ENCODE data around the gene THAP9.
"Not testable (repeated sequence)": the region's sequence is repeated elsewhere in the genome, so short reads cannot be mapped to it uniquely, and the experiment has no call there.

Gene THAP9

DNA sequence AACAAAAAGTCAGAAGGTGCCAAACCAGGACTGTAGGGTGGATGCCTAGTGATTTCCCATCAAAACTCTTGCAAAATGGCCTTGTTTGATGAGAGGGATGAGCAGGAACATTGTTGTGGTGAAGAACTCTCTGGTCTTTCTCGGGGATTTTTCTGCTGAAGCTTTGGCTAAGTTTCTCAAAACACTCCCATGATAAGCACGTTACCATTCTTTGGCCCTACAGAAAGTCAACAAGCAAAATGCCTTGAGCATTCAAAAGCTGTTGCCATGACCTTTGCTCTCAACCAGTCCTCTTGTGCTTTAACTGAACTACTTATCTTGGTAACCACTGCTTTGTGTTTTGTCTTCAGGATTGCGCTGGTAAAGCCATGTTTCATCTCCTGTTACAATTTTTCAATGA is 6.6 kb upstream of the THAP9 start:
- no peak for DNase-seq

DNA sequence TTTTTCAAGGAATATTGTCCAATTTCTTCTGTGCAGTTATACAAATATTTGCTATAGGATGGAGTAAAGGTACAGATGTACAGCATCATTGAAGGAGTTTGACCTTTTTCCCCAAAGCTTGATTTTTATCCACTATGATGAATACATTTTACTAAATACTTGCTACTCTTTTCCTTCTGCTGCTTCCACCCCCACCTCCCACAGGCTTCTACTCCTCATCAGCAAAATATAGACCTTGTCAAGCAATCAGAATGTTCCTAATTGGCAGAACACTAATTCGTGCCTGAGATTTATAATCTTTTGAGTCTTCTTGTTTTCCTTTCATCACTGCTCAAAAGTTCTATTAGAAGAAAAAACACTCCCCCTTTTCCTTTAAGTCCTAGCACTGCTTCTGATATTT is 3.8 kb upstream of the THAP9 start:
- DNase-seq, result no peak

DNA sequence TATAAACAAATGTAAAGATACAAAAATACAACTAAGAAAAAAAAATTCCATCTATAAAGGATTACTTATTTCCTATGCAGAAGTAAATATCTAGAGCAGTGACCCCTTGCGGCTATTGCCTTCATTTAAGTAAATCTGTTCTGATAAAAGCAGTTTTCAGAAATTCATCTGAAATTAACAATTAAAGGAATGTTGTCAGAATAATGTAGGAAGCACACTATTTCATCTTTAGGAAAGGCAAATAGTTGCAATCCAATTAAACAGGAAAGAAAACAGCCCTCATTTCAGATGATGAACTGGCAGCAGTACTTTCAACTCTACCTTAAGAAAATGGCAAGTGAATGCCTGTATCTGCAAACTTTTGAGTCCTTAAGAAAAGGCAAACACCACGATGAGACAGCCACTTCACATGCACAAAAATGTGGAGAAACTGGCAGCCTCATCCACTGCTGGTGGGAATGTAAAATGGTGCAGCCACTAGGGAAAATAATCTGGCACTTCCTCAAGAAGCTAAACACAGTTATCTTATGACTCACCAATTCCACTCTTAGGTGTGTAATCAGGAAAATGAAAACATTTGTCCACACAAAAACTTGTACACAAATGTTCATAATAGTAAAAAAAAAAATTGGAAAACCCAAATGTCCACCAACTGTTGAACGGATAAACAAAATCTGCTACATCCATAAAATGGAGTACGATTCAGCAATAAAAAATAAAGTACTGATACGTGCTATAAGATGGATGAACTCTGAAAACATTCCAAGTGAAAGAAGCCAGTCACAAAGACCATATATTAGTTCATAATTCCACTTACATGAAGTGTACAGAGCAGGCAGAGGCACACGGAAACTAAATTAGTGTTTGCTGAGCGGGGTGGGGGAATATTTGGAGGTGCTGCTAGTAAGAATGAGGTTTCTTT is 2.0 kb upstream of the THAP9 start:
- no peak for DNase-seq

DNA sequence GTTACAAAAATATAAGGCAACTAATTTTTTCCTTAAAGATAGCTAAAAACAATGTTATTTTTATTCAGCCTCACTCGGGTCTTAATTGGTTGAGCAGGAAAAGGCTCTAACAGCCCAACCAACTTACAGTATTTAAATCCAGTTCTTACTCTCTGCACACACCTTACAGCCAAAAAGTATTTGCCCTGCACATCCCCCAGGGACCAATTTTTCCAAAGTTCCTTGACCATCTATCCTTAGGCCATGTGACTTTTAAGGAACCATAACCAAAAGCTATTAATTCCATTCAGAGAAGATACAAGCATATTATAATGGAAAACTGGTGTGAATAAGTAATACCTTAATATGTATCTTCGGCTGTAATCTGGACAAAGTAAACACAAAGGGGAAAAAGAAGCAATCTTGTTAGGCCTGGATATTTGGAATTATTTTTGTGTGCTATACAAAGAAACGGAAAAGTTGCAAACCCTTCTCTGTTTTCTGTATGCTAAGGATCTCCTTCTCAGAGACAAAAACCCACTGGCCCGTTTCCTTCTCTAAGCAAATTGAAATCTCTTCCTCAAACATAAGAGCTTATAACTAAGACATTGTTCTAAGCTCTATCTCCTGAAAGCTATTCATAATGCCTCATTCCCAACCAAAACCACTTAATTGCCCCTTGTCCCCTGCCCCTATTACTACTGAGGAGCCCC is 1.0 kb upstream of the THAP9 start:
- no peak for DNase-seq

DNA sequence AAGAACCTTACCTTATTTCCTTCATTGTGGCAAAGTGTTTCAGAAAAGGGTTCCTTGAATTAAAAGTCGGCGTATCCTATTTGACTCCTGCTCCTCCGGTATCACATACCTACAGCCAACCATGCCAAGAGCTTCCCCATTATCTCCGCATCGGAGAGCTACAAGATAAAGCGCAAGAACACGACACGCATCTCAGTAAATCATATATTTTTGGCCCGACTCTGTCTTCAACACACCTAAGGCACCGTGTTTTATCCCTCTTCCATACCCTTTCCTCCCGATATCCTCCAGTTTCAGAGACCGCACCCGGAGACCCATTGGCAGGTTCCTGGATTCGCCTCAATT is 497 bp upstream of the THAP9 start:
- peak; percentile 41 for DNase-seq

DNA sequence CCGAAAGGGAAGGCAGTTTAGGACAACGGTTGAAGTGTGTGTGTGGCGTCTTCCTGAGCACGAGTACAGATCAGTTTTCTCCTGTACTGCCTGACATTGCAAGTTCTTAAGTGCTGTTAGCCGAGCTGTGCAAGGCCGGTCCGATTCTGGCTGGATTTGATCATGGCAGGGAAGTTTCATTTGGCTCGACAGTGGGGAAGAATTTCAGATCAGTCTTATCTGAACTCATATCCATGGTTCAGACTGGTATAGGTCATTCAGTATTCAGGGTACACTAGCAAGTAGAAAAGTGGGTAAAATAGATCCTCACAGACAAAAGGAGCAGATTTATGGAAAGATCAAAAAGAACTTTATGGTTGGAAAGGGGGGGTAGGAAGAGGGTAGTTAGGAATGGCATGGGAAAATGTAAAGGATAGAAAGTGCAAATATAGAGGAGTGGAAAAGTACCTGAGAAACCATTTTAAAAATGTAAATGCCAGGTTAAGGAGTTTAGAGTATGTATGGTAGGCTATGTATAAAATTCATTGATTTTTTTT is 716 bp downstream of the THAP9 start:
- no peak for DNase-seq

DNA sequence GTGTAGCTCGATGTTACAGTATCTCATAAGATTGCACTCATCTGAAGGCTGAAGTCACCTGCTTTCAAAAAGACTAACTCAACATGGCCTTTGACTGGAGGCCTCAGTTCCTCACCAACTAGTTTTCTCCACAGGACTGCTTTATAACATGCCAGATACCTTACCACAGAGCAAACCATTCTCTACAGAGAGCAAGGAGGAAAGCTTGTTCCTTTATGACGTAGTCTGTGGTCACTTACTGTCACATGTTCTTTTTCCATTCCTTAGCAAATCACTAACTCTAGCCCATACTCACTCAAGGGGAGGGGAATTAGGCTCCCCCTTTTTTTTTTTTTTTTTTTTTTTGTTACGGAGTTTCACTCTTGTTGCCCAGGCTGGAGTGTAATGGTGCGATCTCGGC is 3.2 kb downstream of the THAP9 start:
- DNase-seq, result peak; percentile 67

DNA sequence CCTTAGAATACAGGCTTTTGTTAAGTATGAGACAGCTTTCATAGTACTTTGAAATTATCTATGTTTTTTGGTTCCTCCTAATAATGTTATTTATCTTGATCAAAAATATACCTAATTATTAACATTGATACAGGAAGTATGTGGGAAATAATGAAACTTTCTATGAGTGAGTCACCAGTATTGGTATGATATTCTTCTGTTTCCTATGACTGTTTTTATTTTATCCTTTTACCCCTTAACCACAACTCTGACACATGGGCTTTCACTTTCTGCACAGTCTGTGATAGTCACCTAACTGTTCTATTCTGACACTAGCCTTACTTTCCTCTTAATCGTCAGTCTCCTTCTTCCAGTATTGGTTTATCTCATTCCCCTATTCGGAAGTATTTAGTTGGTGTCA is 4.7 kb downstream of the THAP9 start:
- DNase-seq, result peak; percentile 90

DNA sequence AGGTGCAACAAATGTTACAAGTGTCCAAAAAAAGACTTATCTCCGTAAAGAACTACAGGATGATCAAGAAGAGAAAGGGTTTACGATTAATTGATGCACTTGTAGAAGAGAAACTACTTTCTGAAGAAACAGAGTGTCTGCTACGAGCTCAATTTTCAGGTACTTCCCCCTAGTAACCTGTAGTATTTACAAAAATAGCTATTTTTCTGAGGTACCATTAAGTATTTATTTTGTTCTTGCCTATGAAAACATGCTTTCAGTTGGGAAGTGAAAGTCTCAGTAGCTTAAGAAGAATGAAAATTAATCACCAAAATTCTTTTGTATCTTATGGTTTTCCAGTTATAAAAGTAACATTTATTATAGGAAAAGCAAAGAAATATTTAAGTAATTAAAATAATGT is 5.9 kb downstream of the THAP9 start:
- DNase-seq, result no peak

DNA sequence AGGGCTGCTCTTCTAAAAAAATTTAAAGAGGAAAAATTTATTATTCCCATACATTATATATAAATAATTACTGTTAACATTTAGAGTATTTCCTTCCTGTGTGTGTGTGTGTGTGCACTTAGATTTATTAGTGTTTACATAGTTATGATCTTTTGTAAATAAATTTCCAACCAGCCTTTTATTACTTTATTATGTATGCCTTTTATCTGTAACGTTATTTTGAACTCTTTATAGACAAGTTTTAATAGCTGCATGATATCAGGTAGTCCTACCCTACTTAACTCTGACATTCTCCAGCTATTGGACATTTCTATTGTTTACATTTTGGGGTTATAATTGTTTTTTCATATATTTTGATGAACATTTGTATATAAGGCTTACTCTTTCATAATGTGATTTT is 8.8 kb downstream of the THAP9 start:
- DNase-seq, result no peak

DNA sequence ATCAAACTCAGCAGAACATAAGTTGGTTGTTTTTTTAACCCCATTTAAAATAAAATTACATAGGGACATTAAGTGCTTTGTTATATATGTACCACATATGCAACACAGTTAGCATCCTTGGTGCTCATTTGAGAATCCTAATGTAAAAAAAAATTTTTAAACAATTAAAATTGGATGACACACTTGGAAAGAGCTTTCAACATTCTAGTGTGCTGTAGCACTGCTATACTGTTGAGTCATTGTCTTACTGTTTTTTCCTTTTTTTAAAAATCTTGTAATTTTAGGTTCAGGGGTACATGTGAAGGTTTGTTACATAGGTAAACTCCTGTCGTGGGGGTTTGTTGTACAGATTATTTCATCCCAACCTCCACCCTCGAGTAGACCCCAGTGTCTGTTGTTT is 12.8 kb downstream of the THAP9 start:
- DNase-seq, result no peak

DNA sequence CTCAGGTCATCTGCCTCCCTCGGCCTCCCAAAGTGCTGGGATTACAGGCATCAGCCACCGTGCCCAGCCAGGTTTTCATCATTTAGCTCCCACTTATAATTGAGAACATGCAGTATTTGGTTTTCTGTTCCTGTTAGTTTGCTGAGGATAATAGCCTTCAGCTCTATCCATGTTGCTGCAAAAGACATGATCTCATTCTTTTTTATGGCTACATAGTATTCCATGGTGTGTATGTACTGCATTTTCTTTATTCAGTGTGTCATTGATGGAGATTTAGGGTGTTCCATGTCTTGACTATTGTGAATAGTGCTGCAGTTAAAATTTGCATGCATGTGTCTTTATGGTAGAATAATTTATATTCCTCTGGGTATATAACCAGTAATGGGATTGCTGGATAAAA is 13.4 kb downstream of the THAP9 start:
- not testable (repeated sequence) for DNase-seq

DNA sequence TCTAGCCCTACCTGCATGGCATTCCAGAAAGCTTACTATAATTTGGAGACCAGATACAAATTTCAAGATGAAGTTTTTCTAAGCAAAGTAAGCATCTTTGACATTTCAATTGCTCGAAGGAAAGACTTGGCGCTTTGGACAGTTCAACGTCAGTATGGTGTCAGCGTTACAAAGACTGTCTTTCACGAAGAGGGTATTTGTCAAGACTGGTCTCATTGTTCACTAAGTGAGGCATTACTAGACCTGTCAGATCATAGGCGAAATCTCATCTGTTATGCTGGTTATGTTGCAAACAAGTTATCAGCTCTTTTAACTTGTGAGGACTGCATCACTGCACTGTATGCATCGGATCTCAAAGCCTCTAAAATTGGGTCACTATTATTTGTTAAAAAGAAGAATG is 17.6 kb downstream of the THAP9 start:
- DNase-seq, result no peak

DNA sequence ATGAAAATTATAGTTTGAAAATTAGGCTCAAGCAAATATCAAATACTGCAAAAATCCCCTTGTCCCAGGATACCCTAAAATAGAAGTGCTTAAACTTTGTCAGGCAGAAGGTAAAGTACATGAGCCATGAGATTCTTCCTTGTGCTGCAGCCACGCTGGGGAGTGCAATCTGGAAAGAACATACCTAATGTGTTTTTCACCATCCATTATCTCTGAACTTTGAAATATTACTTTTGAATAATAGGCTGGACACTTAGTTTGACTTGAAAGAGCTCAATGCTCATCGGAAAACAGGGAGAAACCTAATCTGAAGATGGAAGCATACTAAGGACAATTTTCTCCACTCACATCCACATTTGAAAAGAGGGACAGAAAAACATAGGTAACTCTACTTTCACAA is 18.9 kb downstream of the THAP9 start:
- no peak for DNase-seq

DNA sequence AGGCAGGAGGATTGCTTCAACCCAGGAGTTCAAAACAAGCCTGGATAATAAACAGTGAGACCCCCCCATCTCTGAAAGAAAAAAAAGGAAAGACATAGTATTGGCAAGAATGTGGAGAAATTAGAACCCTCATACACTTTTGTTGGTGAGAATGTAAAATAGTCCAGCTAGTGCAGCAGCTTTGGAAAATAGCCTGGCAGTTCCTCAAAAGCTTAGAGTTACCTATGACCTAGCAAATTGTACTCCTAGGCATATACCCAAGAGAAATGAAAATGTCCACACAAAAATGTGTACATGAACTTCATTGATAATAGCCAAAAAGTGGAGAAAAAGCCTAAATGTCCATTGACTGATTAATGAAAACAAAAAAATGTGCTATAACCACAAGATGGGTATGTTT is 21.3 kb downstream of the THAP9 start:
- no peak for DNase-seq

DNA sequence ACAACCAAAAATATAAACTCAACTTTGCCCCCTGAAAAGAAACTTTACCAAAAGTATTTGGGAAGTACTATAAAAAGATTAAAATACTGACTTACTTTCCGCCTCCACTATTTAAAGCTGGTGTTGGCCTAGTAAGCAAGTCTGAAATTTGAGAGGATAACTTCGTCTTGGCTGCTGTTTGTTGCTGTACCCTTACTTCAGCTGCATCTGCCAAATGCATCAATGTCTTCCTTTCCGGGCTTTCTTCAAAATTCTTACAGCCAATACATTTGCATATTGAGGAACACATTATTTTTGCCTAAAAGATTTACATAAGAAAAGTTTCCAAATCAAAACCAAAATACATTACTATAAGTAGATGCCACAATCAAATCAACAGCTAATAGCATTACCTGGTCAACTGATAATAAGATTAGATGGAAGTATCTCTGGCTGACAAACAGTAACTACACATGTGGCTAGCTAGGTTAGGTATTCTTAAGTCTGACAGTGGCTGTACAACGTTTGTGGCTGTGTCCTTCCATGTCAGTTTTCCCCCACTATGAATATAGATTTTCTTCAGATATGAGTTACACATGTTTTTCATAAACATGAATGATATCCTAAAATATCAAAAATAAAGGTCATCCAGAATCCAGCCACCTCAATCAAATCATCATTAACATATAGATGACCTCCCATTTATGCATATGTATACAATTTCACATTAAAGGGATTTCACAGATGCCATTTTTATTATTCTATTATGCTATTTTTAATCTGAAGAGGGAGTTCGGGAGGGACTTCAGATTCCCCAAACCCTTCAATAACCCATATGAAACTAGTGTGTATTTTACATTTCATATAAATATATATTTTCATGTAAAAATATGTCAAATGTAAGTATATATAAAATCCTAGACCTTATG is 30.6 kb downstream of the THAP9 start:
- no peak for DNase-seq

DNA sequence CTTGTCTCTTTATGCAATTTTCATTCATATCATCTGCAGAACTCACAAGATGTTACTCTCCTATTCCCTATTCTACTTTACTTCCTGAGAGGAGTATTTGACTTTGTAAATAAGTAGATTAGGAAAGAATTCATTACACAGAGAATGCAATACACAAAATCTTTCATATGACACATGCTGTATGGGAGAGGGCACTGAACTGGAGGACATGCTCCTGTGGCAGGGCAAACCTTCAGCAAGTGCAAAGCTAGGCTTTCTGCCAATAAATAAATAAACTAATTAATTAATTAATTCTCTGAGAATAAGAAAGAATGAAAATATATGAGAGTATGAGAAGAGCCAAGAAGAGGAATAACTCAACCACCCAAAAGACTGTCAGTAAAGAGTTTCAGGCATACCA is 33.9 kb downstream of the THAP9 start:
- no peak for DNase-seq

DNA sequence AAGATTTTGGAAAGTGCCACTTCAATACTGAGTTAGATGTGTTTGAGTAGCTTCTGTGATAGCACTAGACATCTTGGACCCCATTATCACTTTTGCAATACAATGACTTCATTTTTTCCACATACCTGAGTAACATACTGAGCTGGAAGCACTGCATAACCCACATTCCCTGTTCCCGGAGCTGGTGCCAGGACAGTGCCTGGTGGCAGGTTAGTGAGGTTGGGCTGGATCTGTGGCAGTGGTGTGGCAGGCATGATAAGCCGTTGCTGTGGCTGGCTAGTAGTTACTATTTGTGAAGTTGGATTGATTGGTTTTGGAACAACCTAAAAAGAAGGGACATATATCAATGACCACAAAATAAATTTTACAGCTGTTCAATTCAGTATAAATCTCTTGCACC is 38.9 kb downstream of the THAP9 start:
- no peak for DNase-seq

DNA sequence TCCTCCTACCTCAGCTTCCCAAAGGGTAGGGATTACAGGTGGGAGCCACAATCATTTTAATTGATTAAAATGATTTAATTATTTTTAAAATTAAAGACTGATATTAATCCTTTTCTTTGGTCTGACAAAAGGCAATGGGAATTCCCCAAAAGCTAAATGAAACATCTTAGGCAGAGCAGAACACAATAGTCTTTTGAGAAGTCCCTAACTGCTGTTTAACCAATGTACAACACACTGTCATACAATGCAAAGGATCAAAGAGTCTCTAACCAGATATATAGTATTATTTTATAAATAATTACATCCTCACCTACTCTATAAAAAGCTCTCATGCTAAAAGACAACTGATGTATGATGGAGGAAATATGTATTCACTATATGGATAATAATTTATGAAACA is 47.0 kb downstream of the THAP9 start:
- DNase-seq, result no peak

DNA sequence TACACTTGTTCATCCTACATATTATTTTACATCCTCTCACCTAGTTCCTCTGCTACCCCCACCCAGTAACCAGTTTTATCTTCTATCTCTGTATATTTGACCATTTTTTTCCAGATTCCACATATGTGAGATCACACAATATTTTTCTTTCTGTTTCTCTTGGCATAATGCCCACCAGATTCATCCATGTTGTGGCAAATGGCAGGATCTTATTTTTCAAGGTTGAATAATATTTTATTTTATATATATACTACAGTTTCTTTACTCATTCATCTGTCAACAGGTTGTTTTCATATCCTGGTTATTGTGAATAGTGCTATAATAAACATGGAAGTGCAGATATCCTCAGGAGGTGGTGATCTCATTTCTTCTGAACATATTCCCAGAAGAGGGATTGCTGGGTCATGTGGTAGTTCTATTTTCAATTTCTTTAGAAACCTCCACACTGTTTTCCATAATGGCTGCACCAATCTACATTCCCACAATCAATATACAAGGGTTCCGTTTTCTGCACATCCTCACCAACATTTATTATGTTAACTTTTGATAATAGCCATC is 48.2 kb downstream of the THAP9 start:
- no peak for DNase-seq

DNA sequence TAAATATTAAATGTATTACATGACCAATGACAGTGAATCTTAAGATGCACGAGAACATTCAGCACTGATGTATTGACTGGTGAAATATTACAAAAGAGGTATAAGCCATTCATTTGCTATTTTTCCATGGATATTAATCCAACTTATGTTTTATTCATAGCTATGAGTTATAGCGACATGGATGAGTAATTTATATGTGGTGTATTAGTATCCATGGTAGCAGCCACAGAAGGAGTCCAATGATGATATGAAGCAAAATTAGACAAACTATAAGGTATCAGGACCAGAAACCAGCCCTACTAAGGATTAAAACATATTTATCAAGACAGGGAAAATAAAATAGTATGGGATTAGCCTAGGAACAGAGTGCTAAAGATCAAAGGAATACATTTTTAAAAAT is 50.7 kb downstream of the THAP9 start:
- no peak for DNase-seq

DNA sequence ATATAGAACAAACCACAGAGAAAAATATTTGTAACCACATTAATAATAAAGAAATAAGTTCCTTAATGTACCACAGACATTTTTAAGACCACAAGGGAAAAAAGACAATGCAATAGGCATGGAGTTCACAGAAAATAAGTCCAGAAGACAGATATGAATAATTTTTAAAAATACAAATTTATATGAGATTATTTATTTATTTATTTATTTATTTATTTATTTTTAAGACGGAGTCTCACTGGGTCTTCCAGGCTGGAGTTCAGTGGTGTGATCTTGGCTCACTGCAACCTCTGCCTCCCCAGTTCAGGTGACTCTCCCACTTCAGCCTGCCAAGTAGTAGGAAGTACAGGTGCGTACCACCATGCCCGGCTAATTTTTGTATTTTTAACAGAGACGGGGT is 53.7 kb downstream of the THAP9 start:
- no peak for DNase-seq

DNA sequence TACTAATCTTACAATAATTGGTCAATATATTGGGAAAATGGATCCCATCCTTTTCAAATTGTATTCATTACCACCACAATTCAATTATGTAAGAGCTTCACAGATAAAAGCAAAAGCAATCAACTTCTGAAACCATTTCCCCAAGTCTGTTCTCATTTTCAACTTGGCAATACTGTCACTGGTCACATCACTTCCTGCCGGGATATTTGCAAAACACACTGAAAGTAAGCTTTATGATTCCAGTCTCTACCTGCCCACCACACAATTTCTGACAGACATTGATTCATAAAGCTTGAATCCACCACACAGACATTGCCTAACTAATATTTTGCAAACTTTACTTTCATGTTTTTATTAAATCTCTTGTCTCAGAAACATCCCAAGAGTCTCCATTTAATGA is 56.5 kb downstream of the THAP9 start:
- peak; percentile 14 for DNase-seq
